Measurements from ENCODE around the gene HNMT.

GRCh38 chr2:137986268-137986667 lies 22.0 kb downstream of the HNMT start:
- TF ChIP-seq CTCF (IDR thresholded peaks at IDR 0.05; ENCODE audit: low read depth, low read length, poor library complexity, severe bottlenecking): no peak
- no peak for TF ChIP-seq EZH2phosphoT487 (IDR thresholded peaks at IDR 0.05; ENCODE audit: borderline replicate concordance, low read length)
